Uterus (tissue), 2 donors: ENCODE results near the gene LPXN.

Source experiments
- POLR2A ChIP-seq, 2 donors: fragments of 450-650 bp; IDR thresholded peaks; one replicate each; pipeline ENCODE4 v1.6.1; 2016; ENCODE audit warnings: antibody characterized with exemption in 2 of 2, mild to moderate bottlenecking in 1 of 2, moderate library complexity in 1 of 2
- TF ChIP-seq, protein P1 (sequence below), 4 experiments: fragments of 200-600 bp in 2 of 4; fragments of 450-650 bp in 2 of 4; sonication (generic) in 2 of 4; IDR thresholded peaks; one replicate each; pipeline ENCODE4 v1.5.1; 2016 to 2019; ENCODE audit warnings: antibody characterized with exemption in 4 of 4, mild to moderate bottlenecking in 2 of 4, moderate library complexity in 1 of 4

DNA sequence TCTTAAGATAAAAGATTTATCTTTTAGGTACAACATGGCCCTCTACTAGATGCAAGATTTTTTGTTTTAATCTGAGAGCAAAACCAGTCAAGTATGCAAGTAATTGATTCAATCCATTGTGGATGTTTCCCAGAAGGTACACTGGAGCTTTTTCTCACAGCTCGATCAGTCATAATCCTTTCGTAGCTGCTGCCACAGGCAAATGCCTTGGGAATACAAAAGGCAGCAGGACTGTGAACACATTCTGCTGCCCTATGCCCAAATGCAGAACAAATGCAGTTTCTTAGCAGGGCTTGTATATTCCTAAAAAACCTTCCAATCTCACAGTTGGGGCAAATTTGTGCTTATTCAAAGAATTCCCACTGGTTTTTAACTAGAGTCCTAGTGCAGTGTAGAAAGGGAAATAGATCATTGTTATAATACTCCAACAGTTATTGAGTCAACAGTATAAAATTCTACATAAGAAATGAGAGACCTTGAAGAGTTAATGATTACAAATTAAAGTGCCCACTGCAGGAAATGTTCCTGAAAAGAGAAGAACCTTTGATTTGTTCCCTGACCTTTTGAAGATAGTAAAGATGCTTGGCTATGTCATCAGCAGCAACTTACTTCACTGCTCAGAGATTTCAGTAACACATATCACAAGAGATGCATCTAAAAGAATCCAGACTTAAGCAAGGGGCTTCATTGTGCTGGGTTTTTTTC is 14.1 kb downstream of the LPXN start:
- TF ChIP-seq, protein P1, sequence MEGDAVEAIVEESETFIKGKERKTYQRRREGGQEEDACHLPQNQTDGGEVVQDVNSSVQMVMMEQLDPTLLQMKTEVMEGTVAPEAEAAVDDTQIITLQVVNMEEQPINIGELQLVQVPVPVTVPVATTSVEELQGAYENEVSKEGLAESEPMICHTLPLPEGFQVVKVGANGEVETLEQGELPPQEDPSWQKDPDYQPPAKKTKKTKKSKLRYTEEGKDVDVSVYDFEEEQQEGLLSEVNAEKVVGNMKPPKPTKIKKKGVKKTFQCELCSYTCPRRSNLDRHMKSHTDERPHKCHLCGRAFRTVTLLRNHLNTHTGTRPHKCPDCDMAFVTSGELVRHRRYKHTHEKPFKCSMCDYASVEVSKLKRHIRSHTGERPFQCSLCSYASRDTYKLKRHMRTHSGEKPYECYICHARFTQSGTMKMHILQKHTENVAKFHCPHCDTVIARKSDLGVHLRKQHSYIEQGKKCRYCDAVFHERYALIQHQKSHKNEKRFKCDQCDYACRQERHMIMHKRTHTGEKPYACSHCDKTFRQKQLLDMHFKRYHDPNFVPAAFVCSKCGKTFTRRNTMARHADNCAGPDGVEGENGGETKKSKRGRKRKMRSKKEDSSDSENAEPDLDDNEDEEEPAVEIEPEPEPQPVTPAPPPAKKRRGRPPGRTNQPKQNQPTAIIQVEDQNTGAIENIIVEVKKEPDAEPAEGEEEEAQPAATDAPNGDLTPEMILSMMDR (IDR thresholded peaks at IDR 0.05) = no peak
- TF ChIP-seq POLR2A (IDR thresholded peaks at IDR 0.05) = no peak
